UCSD-AML1 (cell line): ENCODE data around the gene OR13J1.

Experiments
- DNase-seq: peaks from one replicate; lab custom pipeline; 2025; ENCODE audit not compliant: unreplicated experiment; lab: John Stamatoyannopoulos, UW

OR13J1 gene

GRCh38 chr9:35835216-35835632, 35.0 kb downstream of the OR13J1 start:
- DNase-seq, result no peak

GRCh38 chr9:35834260-35835215, 35.7 kb downstream of the OR13J1 start:
- DNase-seq, result no peak

- DNase-seq, result no peak
Observed at GRCh38 chr9:35832814-35833213, 37.4 kb downstream of the OR13J1 start.

GRCh38 chr9:35831040-35831439, 39.2 kb downstream of the OR13J1 start:
- no peak for DNase-seq

- DNase-seq, result no peak
Observed at GRCh38 chr9:35829764-35830096, 40.5 kb downstream of the OR13J1 start.

- DNase-seq, result peak; percentile 89
Observed at GRCh38 chr9:35829084-35829763, 41.0 kb downstream of the OR13J1 start, which contains the start of gene TMEM8B. TSS of gene TMEM8B (plus strand) at chr9:35829228. CDS start at chr9:35829448, 220 bp downstream.

GRCh38 chr9:35828716-35829083, 41.5 kb downstream of the OR13J1 start, which contains the start of gene FAM221B:
TSS of gene FAM221B (minus strand) at chr9:35828732. CDS start at chr9:35826161, 2,571 bp downstream.
- peak; percentile 46 for DNase-seq

- DNase-seq, result no peak
Observed at GRCh38 chr9:35827486-35827885, 42.7 kb downstream of the OR13J1 start.

GRCh38 chr9:35826071-35826701, 44.0 kb downstream of the OR13J1 start:
- peak; percentile 41 for DNase-seq

GRCh38 chr9:35822926-35823325, 47.3 kb downstream of the OR13J1 start:
- no peak for DNase-seq

- no peak for DNase-seq
Observed at GRCh38 chr9:35820076-35820475, 50.1 kb downstream of the OR13J1 start.
